HEK293 (cell line): ENCODE results near the gene VSTM2L.

ENCODE experiments used
- HIC1 ChIP-seq: fragments of 450-650 bp; formaldehyde crosslinking; IDR thresholded peaks from 2 replicates; pipeline ENCODE4 v1.5.1; 2016; ENCODE audit warnings: missing biosample characterization, missing genetic modification characterization
- MEIS1 ChIP-seq: sonication (generic); formaldehyde crosslinking; IDR thresholded peaks from 2 replicates; pipeline ENCODE4 v1.8.1; 2022; ENCODE audit warnings: missing genetic modification reagents, mild to moderate bottlenecking, borderline replicate concordance
- OVOL3 ChIP-seq: fragments of 450-650 bp; formaldehyde crosslinking; IDR thresholded peaks from 2 replicates; pipeline ENCODE4 v1.5.1; 2016; ENCODE audit warnings: missing biosample characterization, missing genetic modification characterization
- PBX3 ChIP-seq: sonication (generic); formaldehyde crosslinking; IDR thresholded peaks from 2 replicates; pipeline ENCODE4 v1.8.1; 2022; ENCODE audit warnings: mild to moderate bottlenecking, moderate library complexity, missing genetic modification reagents
- ZBTB7A ChIP-seq: fragments of 450-650 bp; formaldehyde crosslinking; IDR thresholded peaks from 2 replicates; pipeline ENCODE4 v1.5.1; 2016; ENCODE audit warnings: low read depth, missing biosample characterization, missing genetic modification characterization
- ZNF138 ChIP-seq: fragments of 450-650 bp; formaldehyde crosslinking; IDR thresholded peaks from 2 replicates; pipeline ENCODE4 v1.5.1; 2016; ENCODE audit warnings: missing biosample characterization, missing genetic modification characterization, borderline replicate concordance
- ZNF23 ChIP-seq: fragments of 450-650 bp; formaldehyde crosslinking; IDR thresholded peaks from 2 replicates; pipeline ENCODE4 v1.5.1; 2016; ENCODE audit warnings: missing biosample characterization, missing genetic modification characterization, borderline replicate concordance
- ZNF324 ChIP-seq: fragments of 450-650 bp; formaldehyde crosslinking; IDR thresholded peaks from 2 replicates; pipeline ENCODE4 v1.5.1; 2016; ENCODE audit warnings: missing biosample characterization, missing genetic modification characterization
- ZNF350 ChIP-seq: fragments of 450-650 bp; formaldehyde crosslinking; IDR thresholded peaks from 2 replicates; pipeline ENCODE4 v1.5.0; 2017; ENCODE audit warnings: missing biosample characterization, mild to moderate bottlenecking, missing genetic modification characterization
- ZNF404 ChIP-seq: fragments of 450-650 bp; formaldehyde crosslinking; IDR thresholded peaks from 2 replicates; pipeline ENCODE4 v1.5.1; 2017; ENCODE audit warnings: missing biosample characterization, missing genetic modification characterization
- ZNF558 ChIP-seq: fragments of 450-650 bp; formaldehyde crosslinking; IDR thresholded peaks from 2 replicates; pipeline ENCODE4 v1.5.1; 2016; ENCODE audit warnings: missing biosample characterization, missing genetic modification characterization
- ZNF560 ChIP-seq: fragments of 450-650 bp; formaldehyde crosslinking; IDR thresholded peaks from 2 replicates; pipeline ENCODE4 v1.5.1; 2017; ENCODE audit warnings: missing biosample characterization, missing genetic modification characterization, borderline replicate concordance
- ZNF571 ChIP-seq: fragments of 450-650 bp; formaldehyde crosslinking; IDR thresholded peaks from 2 replicates; pipeline ENCODE4 v1.5.0; 2017; ENCODE audit warnings: missing biosample characterization, missing genetic modification characterization
- ZNF645 ChIP-seq: fragments of 450-650 bp; formaldehyde crosslinking; IDR thresholded peaks from 2 replicates; pipeline ENCODE4; 2016; ENCODE audit warnings: missing biosample characterization, missing genetic modification characterization
- ZNF776 ChIP-seq: fragments of 450-650 bp; formaldehyde crosslinking; IDR thresholded peaks from 2 replicates; pipeline ENCODE4 v1.5.0; 2017; ENCODE audit warnings: missing biosample characterization, missing genetic modification characterization, borderline replicate concordance
- TF ChIP-seq, protein P1 (sequence below): fragments of 450-650 bp; formaldehyde crosslinking; IDR thresholded peaks from 2 replicates; pipeline ENCODE4 v1.5.1; 2016; ENCODE audit warnings: missing biosample characterization, missing genetic modification characterization
- TF ChIP-seq, protein P2 (sequence below): fragments of 450-650 bp; formaldehyde crosslinking; IDR thresholded peaks from 2 replicates; pipeline ENCODE4 v1.5.1; 2016; ENCODE audit warnings: missing biosample characterization, missing genetic modification characterization
- TF ChIP-seq, protein P3 (sequence below): fragments of 450-650 bp; formaldehyde crosslinking; conservative IDR thresholded peaks from 2 replicates; pipeline ENCODE4 v1.5.1; 2016; ENCODE audit warnings: low read depth, missing biosample characterization, missing genetic modification characterization

The VSTM2L gene

GRCh38 chr20:37907677-37908401 is 4.9 kb downstream of the VSTM2L start (continued):
- TF ChIP-seq, protein P1, sequence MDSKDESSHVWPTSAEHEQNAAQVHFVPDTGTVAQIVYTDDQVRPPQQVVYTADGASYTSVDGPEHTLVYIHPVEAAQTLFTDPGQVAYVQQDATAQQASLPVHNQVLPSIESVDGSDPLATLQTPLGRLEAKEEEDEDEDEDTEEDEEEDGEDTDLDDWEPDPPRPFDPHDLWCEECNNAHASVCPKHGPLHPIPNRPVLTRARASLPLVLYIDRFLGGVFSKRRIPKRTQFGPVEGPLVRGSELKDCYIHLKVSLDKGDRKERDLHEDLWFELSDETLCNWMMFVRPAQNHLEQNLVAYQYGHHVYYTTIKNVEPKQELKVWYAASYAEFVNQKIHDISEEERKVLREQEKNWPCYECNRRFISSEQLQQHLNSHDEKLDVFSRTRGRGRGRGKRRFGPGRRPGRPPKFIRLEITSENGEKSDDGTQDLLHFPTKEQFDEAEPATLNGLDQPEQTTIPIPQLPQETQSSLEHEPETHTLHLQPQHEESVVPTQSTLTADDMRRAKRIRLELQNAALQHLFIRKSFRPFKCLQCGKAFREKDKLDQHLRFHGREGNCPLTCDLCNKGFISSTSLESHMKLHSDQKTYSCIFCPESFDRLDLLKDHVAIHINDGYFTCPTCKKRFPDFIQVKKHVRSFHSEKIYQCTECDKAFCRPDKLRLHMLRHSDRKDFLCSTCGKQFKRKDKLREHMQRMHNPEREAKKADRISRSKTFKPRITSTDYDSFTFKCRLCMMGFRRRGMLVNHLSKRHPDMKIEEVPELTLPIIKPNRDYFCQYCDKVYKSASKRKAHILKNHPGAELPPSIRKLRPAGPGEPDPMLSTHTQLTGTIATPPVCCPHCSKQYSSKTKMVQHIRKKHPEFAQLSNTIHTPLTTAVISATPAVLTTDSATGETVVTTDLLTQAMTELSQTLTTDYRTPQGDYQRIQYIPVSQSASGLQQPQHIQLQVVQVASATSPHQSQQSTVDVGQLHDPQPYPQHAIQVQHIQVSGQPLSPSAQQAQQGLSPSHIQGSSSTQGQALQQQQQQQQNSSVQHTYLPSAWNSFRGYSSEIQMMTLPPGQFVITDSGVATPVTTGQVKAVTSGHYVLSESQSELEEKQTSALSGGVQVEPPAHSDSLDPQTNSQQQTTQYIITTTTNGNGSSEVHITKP (tag by site-specific recombination): peak; percentile 32
- TF ChIP-seq ZNF350 (tag by site-specific recombination) (no peak), HIC1 (tag by site-specific recombination) (no peak), ZNF645 (tag by site-specific recombination) (no peak), ZNF560 (tag by site-specific recombination) (no peak), ZNF776 (tag by site-specific recombination) (no peak), ZNF571 (tag by site-specific recombination) (no peak), OVOL3 (no peak), ZNF138 (no peak), MEIS1 (CRISPR knock-in tag) (no peak), PBX3 (CRISPR knock-in tag) (no peak), ZNF558 (tag by site-specific recombination) (0 out of 2 replicates have a peak, but pooled peaks have one; percentile 9), ZNF324 (no peak), ZNF23 (no peak), ZNF404 (tag by site-specific recombination) (no peak), ZBTB7A (tag by site-specific recombination) (no peak)
- TF ChIP-seq, protein P2, sequence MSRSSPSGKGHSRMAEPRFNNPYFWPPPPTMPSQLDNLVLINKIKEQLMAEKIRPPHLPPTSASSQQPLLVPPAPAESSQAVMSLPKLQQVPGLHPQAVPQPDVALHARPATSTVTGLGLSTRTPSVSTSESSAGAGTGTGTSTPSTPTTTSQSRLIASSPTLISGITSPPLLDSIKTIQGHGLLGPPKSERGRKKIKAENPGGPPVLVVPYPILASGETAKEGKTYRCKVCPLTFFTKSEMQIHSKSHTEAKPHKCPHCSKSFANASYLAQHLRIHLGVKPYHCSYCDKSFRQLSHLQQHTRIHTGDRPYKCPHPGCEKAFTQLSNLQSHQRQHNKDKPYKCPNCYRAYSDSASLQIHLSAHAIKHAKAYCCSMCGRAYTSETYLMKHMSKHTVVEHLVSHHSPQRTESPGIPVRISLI (tag by site-specific recombination): no peak
- TF ChIP-seq, protein P3, sequence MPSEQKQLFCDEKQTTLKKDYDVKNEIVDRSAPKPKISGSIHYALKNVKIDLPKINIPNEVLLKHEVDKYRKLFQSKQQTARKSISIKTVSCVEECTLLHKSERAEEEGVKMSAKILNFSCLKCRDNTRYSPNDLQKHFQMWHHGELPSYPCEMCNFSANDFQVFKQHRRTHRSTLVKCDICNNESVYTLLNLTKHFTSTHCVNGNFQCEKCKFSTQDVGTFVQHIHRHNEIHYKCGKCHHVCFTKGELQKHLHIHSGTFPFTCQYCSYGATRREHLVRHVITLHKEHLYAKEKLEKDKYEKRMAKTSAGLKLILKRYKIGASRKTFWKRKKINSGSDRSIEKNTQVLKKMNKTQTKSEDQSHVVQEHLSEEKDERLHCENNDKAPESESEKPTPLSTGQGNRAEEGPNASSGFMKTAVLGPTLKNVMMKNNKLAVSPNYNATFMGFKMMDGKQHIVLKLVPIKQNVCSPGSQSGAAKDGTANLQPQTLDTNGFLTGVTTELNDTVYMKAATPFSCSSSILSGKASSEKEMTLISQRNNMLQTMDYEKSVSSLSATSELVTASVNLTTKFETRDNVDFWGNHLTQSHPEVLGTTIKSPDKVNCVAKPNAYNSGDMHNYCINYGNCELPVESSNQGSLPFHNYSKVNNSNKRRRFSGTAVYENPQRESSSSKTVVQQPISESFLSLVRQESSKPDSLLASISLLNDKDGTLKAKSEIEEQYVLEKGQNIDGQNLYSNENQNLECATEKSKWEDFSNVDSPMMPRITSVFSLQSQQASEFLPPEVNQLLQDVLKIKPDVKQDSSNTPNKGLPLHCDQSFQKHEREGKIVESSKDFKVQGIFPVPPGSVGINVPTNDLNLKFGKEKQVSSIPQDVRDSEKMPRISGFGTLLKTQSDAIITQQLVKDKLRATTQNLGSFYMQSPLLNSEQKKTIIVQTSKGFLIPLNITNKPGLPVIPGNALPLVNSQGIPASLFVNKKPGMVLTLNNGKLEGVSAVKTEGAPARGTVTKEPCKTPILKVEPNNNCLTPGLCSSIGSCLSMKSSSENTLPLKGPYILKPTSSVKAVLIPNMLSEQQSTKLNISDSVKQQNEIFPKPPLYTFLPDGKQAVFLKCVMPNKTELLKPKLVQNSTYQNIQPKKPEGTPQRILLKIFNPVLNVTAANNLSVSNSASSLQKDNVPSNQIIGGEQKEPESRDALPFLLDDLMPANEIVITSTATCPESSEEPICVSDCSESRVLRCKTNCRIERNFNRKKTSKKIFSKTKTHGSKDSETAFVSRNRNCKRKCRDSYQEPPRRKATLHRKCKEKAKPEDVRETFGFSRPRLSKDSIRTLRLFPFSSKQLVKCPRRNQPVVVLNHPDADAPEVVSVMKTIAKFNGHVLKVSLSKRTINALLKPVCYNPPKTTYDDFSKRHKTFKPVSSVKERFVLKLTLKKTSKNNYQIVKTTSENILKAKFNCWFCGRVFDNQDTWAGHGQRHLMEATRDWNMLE: no peak
